GM19455 (cell line): Measurements from ENCODE around the gene SNRNP200.

Experiments
- ATAC-seq: cut with Tn5 transposase; IDR thresholded peaks from one replicate; pipeline ENCODE4 v1.9.1; 2021; ENCODE audit not compliant: unreplicated experiment

SNRNP200 gene

DNA sequence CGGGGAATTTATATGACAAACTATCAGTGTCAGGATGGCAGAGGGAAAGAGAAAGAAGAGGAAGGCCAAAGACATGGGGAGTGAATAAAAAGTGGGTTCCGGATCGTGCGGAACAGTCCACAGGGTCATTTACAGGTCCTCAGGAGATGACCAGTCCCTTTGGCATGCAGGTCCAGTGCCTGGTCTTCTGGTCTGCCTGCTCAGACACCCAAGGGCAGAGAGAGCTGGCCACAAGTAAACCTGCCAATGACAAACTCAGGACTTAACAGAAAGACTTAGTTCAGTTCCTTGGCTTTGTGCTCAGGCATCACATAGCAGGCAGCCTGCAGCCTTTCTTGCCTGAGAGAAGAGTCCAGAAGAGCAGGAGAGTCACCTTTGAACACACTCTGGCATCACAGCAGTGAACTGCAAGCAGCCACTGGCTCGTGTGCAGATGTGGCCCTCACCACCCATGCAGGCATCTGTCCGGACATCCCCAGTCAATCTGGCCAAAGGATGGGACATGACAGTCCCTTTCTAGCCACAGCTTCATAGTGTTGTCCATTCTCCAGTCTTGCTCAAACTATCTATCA, 53.5 kb downstream of the SNRNP200 start:
- no peak for ATAC-seq

DNA sequence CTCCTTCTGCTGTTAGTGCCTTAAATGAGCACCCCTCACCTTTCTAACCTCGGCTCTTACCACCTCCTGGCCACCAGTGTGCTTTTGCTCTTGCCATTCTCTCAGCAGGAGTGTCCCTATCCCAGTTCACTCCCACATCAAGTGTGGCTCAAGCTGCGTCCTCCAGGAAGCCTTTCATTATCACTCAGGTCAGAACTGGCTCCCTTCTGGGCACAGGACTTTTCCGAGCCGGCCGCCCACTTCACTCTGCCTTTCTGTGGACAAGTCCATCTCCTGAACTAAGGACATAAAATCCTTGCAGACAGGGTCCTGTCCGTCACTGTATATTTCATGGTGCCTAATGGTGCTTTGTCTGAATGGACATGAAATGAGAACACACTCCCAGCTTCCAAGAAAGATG, 55.2 kb downstream of the SNRNP200 start:
- ATAC-seq: no peak

DNA sequence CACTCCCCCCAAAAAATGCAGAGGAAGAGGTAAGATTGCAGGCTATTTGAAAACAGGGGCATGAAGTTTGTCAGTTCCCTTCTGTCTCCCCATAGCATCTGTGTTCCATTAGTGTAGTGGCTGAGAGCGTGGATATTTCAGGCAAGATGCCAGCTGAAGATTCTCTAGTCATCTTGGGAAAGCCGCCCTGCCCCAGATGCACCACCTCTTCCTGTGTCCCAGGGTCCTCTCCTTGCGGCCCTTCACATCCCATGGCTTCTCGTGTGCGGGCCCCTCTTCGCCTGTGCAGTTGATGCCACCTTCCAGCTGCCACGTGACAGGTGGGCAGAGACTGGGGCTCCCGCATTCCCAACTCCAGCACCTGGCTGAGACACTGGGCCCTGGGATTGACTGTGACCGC, 55.7 kb downstream of the SNRNP200 start:
- ATAC-seq: no peak

DNA sequence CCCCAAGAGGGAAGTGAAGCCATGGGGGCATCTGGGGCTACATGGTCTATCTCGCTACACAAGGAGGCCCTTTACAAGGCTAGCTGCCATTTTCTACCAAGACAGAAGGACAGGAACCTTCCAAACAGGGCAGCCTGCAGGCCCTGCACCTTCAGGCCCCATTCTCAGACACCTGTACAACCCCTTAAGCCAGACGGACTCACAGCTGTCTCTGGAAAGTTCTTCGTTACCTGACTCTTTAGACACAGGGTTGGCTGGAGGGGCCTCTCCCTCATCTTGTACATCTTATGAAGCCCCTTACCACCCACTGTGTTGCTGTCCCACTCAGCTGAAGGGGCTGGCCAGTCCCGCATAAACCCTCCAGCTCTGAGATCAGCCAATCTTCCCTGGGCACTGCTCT, 56.7 kb downstream of the SNRNP200 start:
- no peak for ATAC-seq

DNA sequence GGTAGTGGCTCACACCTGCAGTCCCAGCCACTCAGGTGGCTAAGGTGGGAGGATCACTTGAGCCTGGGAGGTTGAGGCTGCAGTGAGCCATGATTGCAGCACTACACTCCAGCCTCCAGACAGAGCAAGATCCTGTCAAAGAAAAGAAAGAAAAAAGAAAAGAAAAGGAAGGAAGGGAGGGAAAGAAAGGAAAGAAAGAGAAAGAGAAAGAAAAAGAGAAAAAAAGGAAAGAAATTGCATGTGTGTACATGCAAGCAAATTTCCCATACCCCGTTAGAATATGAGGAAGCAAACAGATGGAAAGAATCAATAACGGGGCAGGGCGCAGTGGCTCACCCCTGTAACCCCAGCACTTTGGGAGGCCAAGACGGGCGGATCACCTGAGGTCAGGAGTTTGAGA, 57.5 kb downstream of the SNRNP200 start:
- ATAC-seq: no peak

DNA sequence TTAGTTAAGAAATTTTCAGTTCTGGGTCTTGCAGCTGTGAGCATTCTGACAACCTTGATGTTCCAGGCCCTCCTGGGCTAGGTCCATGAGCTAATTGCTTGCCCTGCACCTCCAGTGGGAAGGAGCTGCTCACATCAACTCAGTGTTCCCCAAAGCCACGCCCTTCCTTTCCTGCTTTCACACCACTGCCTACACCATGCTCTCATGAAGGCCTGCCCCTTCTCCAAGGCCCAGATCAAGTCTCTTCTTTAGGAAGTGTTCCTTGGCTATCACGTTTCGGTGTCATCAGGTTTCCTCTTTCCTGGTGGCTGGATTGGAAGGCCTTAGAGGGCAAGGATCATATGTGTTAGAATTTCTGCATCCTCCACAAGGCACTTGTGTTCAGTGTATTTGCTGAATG, 58.3 kb downstream of the SNRNP200 start:
- no peak for ATAC-seq

DNA sequence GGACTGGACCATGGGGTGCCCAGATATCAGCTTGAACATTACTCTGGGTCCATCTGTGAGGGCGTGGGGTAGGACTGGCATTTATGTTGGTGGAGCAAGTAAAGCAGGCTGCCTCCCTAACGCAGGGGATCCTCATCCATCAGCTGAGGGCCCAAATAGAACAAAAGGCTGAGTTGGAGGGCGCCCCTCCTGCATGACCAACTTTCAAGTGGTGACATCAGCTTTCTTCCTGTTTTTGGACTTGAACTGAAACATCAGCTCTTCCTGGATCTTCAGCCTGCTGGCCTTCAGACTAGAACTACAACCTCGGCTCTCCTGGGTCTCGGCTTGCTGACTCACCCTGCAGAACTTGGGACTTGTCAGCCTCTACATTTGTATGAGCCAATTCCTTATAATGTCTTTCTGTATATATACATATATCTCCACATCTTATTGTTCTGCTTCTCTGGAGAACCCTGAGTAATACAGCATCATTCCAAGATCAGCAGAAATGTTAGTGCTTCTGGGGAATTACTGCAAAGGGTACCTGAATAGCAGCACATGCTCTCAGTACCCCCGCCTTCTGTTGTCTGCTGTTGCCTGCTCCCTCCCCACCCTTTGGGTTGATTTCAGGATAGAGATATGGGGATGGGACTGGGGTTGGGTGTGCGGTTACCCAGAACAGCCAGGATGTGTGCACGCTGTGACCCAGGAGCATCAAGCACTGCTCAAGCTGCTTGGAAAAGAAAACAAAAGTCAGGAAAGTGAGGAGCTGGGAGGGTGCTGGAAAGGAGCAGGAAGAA, 59.5 kb downstream of the SNRNP200 start:
- no peak for ATAC-seq

DNA sequence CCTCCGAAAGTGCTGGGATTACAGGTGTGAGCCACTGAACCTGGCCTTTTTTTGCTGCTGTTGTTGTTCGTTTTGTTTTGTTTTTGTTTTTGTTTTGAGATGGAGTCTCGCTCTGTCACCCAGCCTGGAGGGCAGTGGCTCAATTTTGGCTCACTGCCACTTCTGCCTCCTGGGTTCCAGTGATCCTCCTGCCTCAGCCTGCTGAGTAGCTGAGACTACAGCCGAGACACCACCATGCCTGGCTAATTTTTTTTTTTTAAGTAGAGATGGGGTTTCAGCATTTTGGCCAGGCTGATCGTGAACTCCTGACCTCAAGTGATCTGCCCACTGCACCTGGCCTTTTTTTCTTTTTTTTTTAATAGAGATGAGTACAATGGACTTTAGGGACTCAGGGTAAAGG, 61.5 kb downstream of the SNRNP200 start:
- ATAC-seq: no peak

DNA sequence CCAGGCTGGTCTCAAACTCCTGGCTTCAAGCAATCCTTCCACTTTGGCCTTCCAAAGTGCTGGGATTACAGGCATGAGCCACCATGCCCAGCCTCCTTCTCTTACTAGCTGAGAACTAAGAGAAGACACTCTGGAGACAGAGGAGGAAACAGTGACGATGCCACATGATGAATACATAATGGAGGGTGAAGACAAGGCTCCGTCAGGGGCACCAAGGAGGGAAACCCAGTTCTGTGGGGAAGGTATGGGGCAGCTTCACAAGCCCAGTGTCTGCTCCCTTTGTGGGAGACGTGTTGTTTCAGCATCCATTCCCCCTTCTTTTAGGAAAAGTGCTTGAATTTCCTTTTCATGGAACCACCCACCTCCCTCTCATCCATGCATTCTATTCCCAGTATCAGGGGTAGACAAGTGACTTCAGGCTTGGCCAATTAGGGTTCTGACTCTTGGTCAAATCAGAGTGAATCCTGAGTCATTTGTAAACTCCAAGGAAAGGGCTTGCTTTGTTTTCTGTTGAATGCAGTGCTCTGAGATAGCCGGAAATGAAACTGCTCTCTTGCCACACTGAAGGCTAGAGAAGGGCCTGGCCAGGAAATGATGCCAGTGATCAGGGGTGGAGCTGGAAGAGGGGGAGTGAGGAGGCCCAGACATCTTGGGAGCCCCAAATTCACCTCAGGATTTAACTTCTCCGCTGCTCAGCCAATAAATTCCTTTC, 63.3 kb downstream of the SNRNP200 start:
- peak; percentile 85 for ATAC-seq

DNA sequence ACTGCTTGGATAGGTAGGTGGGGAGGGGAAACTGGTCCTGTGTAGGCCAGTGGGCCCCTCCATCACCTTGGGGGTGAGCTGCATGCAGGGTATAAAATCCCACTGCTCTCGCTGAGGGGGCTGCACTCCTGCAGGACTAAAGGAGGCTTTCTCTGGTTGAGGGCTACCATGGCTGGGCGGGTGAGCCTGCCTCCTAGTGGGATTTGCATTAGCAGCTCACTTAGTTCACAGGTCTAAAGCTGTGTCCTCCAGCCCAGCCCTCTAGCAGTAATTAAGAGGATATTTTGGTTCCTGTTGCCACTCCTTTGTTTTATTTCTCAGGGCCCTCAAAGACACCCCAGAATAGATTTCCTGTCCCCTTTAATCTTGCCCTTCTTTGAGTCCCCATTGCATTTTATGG, 64.1 kb downstream of the SNRNP200 start:
- no peak for ATAC-seq

DNA sequence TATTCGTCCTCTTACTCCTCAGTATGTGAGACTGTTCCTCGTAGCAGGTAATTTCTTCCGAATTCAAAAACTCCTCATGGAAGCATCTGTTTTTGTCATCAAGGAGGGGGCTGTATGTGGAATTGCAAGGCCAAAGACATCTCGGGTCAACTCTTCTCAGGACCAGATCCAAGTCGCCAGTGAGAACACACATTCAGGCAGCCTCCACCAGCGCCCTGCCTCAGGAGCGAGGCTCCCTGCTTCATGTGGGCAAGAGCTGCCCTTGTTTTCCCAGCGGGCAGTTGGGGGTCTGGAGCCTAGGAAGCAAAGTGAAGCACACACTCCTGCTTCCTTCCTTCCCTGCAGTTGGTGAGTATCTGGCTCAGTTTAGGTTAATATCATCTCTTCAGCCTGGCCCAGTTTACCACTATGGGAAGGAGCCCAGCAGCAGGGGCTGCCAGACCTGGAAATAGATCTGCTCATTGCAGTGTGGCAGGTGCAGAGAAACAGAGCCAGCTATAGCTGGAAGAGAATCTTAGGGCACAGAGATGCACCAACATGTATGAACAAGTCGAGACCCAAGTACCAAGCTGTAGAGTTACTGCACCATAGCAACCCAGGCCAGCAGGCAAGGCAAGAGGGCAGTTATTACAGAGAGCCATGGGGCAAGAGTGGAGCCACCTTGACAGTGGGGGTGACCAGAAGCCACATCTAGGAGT, 64.9 kb downstream of the SNRNP200 start:
- no peak for ATAC-seq

DNA sequence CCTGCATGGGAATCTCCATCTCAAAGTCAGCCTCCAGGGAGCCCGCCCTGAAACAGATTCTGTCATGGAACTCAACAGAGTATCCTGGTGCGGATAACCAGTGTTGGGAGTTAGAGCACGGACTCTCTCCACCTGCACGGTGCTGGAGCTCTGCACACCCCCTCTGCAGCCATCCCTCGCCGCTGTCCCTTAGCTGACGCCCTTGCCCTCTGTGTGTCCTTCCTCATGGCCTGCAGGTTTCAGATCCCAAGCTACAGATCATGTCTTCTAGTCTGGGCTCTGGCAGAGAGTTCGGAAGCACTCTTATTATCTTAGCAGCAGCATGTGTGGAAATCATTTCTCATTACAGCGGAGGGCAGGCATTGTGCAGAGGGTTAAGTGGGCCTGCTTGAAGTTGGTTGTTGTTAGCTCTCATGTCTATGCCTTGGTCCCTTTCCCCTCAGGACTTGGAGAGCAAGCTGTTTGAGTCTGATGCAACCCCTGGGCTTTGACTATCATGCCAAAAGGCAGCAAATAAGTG, 65.5 kb downstream of the SNRNP200 start:
- no peak for ATAC-seq

DNA sequence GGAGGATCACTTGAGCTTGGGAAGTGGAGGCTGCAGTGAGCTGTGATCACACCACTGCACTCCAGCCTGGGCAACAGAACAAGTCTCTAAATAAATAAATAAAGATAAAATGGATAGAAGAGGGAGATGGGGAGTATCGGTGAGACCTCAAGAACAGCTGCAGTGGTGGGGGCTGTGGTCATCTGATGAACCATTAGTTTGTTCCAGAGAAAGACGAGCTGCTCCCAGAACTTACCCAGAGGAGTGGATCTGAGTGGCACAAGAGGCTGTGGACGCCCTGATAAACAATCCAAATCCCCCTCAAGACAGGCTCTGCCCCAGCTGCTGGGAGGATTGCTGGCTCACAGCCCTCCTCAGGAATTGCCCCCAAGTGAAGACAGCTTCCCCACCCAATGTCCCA, 66.3 kb downstream of the SNRNP200 start:
- ATAC-seq: no peak

DNA sequence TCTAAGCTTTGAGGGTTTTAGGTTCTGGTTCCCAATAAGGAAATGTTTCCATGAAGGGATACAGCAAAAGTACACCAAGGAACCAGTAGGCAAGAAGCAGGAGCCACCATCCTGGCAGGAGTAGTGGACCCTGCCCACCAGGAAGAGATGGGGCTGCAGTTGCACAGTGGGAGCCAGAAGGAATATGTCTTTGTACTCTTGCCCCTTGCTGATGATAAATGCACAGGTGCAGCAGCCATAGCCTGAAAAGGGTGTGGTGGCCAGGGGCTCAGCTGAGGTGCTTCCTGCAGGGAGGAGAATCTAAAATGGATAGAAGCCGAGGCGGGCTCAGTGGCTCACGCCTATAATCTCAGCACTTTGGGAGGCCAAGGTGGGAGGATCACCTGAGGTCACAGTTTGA, 67.1 kb downstream of the SNRNP200 start:
- no peak for ATAC-seq

DNA sequence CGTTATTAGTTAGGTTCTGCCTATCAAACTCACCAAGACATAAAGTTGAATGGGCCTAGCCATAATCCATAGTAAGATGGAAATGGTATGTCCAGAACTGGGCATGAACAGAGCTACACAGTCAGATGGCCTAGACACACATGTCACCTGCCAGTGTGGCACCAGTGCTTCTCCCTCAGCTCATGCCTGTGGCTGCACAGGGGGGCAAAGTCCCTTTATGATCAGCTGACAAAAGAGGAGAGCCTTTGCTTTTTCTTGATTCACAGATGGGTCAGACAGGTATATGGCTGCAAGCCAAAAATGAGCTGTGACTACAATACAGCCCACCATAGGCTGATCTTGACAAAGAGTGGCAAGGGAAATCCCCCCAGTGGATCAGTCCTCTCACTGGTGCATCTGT, 68.5 kb downstream of the SNRNP200 start:
- no peak for ATAC-seq

DNA sequence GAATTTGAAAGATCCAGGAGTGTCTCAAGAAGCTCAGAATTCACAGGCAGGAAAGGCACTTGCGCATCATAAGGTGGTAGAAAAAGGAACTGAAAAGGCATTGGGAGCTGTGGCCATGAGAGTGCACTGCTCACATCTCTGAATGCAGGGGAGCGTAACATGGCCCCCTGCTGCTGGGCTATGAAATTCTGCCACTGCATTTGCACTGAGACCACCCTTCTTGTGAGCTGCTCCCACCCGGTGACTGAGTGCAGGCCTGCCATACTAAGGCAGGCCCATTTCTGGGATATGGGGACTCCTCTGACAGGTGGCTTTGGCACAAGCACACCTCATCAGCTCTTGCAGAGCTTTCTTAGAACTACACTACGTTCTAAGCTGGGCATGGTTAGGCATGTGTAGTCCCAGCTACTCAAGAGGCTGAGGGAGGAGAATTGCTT, 71.4 kb downstream of the SNRNP200 start:
- no peak for ATAC-seq

DNA sequence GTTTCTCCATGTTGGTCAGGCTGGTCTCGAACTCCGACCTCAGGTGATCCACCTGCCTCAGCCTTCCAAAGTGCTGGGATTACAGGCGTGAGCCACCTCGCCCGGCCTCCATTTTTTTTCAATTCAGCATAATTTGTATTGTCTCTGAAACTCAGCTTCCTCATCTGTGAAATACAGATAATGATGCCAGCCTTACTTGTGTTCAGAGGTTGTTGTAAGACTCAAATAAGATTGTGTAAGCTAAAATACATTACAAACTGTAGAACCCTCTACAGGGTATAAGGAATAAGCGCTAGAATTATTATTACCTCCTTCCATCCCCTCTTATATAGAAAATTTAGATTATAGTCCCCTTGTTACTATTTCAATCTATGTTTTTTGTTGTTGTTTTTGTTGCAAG, 71.9 kb downstream of the SNRNP200 start:
- ATAC-seq: no peak

DNA sequence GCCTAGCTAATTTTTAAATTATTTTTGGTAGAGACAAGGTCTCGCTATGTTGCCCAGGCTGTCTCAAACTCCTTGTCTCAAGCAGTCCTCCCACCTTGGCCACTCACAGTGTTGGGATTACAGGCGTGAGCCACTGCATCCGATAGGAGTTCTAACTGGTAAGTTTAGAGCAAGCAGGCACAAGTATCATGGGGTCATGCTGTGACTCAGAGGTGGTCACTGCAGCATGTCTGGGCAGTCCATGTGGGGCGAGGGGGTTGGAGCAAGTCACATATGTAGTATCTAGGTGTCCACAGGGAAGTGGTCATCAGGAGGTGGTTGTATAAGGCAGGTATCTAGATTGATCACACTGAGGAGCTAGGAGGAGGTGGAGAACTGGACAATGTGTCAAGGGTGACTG, 74.0 kb downstream of the SNRNP200 start:
- no peak for ATAC-seq

DNA sequence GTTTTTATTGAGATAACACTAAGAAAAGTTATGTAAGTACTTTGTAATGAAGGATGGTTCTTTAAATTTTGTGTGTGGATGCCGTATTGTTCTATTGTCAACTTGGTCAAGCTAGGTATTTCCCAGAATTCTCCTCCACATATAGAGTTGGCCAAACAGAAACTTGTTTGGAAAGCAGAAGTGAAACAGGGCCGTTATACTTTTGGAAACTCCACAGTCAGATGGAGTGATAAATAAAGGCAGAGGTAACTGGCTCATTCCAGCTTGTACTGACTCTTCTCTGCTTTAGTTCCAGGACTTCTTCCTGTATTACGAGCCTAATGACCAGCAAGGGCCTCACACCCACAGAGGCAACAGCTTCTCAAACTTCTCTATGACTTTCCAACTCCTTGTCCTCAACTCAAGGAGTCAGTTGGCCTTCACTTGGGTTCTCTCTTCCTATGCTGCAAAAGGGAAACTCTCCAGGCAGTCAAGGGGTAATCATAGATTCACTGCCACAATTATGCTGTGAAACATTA, 80.3 kb downstream of the SNRNP200 start:
- no peak for ATAC-seq
